ENCODE measurements around the gene CRYBG2.

CRYBG2 gene

GRCh38 chr1:26306290-26307229 lies 47.4 kb downstream of the CRYBG2 start, which contains the start of gene UBXN11:
Gene UBXN11 (minus strand): TSS chr1:26306636. CDS start chr1:26302883, 3,753 bp downstream.
- no peak for TF ChIP-seq CTCF (IDR thresholded peaks at IDR 0.05; ENCODE audit: poor library complexity, severe bottlenecking)
- ATAC-seq (ENCODE audit: low read depth) (peak; percentile 99), DNase-seq (ENCODE audit: low spot score) (peak; percentile 97)
- no peaks in the 10 kb centered on the region for H3K27me3 ChIP-seq (ENCODE audit: insufficient read depth, poor library complexity, severe bottlenecking)
- no peaks in the 10 kb centered on the region for H3K36me3 ChIP-seq (ENCODE audit: low read depth)
- H3K27ac ChIP-seq (ENCODE audit: poor library complexity, severe bottlenecking) = peak within 1 kb of the TSS; percentile 51
- no peaks in the 10 kb centered on the region for H3K9me3 ChIP-seq (ENCODE audit: severe bottlenecking)
- peak within 1 kb of the TSS; percentile 78 for H3K4me3 ChIP-seq (ENCODE audit: severe bottlenecking)
- peaks cover 9% of the 10 kb centered on the region for H3K4me1 ChIP-seq (ENCODE audit: insufficient read depth, poor library complexity, severe bottlenecking)

- Histone ChIP-seq H3K27ac (ENCODE audit: poor library complexity, severe bottlenecking) (peak overlapping the region; percentile 51), H3K4me1 (ENCODE audit: insufficient read depth, poor library complexity, severe bottlenecking) (peaks cover 11% of the 10 kb centered on the region), H3K27me3 (ENCODE audit: insufficient read depth, poor library complexity, severe bottlenecking) (no peaks in the 10 kb centered on the region), H3K36me3 (ENCODE audit: low read depth) (no peaks in the 10 kb centered on the region), H3K4me3 (ENCODE audit: severe bottlenecking) (peak overlapping the region; percentile 78), H3K9me3 (ENCODE audit: severe bottlenecking) (no peaks in the 10 kb centered on the region)
- DNase-seq (ENCODE audit: low spot score) (no peak), ATAC-seq (ENCODE audit: low read depth) (peak; percentile 3; the same call in 1 of the 3 replicates)
- TF ChIP-seq CTCF (IDR thresholded peaks at IDR 0.05; ENCODE audit: poor library complexity, severe bottlenecking) = no peak
Observed at GRCh38 chr1:26305667-26306289, 48.2 kb downstream of the CRYBG2 start.

- Histone ChIP-seq H3K27ac (ENCODE audit: poor library complexity, severe bottlenecking) (peak overlapping the region; percentile 46), H3K9me3 (ENCODE audit: severe bottlenecking) (no peaks in the 10 kb centered on the region), H3K36me3 (ENCODE audit: low read depth) (no peaks in the 10 kb centered on the region), H3K27me3 (ENCODE audit: insufficient read depth, poor library complexity, severe bottlenecking) (no peaks in the 10 kb centered on the region), H3K4me1 (ENCODE audit: insufficient read depth, poor library complexity, severe bottlenecking) (peaks cover 29% of the 10 kb centered on the region), H3K4me3 (ENCODE audit: severe bottlenecking) (no peak overlapping the region)
- DNase-seq (ENCODE audit: low spot score) (no peak), ATAC-seq (ENCODE audit: low read depth) (no peak)
- TF ChIP-seq CTCF (IDR thresholded peaks at IDR 0.05; ENCODE audit: poor library complexity, severe bottlenecking) = no peak
Observed at GRCh38 chr1:26302733-26303405, 51.1 kb downstream of the CRYBG2 start.

- no peaks in the 10 kb centered on the region for H3K9me3 ChIP-seq (ENCODE audit: severe bottlenecking)
- DNase-seq (ENCODE audit: low spot score) (no peak), ATAC-seq (ENCODE audit: low read depth) (no peak)
- no peak for TF ChIP-seq CTCF (IDR thresholded peaks at IDR 0.05; ENCODE audit: poor library complexity, severe bottlenecking)
- H3K27me3 ChIP-seq (ENCODE audit: insufficient read depth, poor library complexity, severe bottlenecking) = no peaks in the 10 kb centered on the region
- no peak overlapping the region for H3K27ac ChIP-seq (ENCODE audit: poor library complexity, severe bottlenecking)
- no peak overlapping the region for H3K4me3 ChIP-seq (ENCODE audit: severe bottlenecking)
- H3K36me3 ChIP-seq (ENCODE audit: low read depth) = no peaks in the 10 kb centered on the region
- peaks cover 26% of the 10 kb centered on the region for H3K4me1 ChIP-seq (ENCODE audit: insufficient read depth, poor library complexity, severe bottlenecking)
Observed at GRCh38 chr1:26300578-26301275, 53.2 kb downstream of the CRYBG2 start.

All from RWPE2 (cell line).